HG02623 (cell line): ENCODE results near the gene ANKRD31.
"Not testable (repeated sequence)": the region's sequence is repeated elsewhere in the genome, so short reads cannot be mapped to it uniquely, and the experiment has no call there.

Experiments
- ATAC-seq: cut with Tn5 transposase; IDR thresholded peaks from one replicate; pipeline ENCODE4 v1.9.1; 2021; ENCODE audit warnings: moderate library complexity; ENCODE audit not compliant: unreplicated experiment

ANKRD31 gene

DNA sequence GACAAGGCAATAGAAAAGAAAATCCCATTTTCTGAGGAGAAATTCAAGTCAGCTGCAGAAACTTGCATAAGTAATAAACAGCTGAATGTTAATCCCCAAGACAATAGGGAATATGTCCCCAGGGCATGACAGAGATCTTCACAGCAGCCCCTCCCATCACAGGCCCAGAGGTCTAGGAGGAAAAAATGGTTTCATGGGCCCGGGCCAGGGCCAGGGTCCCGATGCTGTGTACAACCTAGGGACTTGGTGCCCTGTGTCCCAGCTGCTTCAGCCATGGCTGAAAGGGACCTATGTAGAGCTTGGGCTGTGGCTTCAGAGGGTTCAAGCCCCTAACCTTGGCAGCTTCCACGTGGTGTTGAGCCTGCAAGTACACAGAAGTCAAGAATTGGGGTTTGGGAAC lies 75.2 kb downstream of the ANKRD31 start:
- not testable (repeated sequence) for ATAC-seq

DNA sequence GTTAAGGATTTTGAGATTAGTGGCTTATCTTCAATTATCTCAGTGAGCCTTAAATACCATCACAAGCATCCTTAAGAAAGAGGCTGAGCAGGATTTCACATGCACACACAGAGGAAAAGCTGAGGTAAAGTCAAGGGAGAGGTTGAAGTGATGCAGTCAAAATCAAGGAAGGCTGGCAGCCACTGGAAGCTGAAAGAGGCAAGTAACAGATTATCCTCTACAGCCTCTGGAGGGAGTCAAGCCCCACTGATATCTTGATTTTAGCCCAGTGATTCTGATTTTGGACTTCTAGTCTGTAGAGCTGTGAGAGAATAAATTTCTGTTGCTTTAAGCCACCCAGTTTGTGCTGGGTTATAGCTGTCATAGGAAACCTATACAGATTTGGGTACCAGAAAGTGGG lies 80.1 kb downstream of the ANKRD31 start:
- ATAC-seq, result no peak

DNA sequence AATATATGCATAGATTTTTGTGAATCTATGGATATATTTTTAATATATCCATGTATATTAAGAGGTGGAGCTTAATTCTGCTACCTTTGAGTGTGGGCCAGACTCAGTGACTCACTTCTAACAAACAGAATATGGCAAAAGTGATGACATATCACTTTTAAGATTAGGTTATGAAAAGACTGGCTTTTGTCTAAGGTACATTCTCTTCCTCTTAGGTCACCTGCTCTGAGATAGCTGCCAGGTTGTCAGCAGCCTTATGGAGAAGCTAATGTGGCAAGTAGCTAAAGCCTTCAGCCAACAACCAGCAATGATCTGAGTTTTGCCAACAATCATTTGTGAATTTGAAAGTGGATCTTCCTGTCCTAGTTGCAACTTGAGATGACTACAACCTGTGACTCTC lies 83.8 kb downstream of the ANKRD31 start:
- ATAC-seq, result no peak

DNA sequence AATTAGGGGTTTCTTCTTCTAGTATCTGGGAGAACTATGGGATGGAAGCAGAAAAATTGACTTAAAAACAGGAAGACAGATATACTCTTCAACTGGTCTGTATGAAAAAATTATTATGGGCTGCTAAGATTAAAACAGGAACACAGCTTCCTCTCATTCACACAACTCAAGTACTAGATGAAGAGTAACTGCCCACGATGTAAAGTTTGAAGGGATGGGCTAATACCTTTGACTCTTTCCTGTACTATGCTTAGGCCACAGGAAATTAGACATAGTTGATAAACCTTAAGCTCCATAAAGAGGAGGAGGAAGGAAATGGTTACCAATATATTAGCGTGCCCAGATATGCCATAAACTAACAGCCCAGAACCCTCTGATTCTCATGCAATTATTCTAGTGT lies 88.6 kb downstream of the ANKRD31 start:
- ATAC-seq, result no peak

DNA sequence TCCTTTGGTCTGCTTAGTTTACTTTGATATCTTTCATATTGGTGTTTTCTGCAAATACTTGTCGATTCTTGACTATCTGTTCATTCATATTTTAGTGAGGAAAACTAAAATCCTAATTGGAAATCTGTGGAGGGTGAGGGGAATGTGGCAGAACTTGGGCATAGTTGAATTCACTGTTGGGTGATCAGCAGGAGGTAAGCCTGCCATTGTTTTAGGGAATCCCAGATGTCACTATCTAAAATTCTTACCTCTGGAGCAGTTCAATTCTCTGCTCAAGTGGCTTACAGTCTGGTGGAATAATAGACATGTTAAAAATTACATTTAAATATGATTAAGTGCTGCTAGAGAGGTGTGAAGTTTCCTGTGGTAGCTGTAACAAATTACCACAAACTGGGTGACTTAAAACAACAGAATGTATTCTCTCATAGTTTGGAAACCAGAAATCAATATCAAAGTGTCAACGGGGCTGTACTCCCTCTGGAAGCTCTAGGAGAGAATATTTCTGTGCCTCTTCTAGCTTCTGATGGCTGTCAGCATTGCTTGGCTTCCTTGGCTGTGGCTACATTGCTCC lies 94.0 kb downstream of the ANKRD31 start:
- no peak for ATAC-seq

DNA sequence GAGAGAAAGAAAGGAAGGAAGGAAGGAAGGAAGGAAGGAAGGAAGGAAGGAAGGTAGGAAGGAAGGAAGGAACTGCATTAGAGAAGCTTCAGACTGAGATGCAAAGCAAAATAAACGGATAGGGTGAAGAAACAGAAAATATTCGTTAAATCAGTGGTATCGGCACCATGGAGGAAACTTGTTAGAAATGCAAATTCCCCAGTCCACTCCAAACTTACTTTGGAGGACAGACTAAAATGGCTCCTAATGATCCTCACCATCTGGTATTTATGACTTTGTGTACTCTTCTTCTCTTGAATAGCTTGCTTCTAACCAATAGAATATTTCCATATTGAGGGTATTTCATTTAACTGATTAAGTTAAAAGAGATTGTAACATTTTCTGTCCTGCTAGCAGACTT lies 96.4 kb downstream of the ANKRD31 start:
- no peak for ATAC-seq

DNA sequence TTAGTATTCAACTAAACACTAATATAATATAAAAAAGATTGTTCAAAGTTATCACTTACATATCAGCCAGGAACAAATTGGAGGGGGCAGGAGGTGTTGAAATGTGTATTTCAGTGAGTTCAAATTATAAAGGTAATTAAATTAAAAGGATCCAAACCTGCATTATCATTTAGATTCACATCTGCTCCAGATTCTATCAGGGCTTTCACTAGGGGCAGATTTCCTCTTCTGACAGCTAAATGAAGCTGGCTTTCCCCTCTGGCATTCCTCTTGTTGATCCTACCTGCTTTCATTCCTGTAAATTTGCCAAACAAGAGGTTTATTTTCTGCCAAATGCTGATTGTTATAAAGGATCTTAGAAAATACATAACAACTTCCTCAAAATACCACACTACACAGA lies 98.0 kb downstream of the ANKRD31 start:
- ATAC-seq, result no peak

DNA sequence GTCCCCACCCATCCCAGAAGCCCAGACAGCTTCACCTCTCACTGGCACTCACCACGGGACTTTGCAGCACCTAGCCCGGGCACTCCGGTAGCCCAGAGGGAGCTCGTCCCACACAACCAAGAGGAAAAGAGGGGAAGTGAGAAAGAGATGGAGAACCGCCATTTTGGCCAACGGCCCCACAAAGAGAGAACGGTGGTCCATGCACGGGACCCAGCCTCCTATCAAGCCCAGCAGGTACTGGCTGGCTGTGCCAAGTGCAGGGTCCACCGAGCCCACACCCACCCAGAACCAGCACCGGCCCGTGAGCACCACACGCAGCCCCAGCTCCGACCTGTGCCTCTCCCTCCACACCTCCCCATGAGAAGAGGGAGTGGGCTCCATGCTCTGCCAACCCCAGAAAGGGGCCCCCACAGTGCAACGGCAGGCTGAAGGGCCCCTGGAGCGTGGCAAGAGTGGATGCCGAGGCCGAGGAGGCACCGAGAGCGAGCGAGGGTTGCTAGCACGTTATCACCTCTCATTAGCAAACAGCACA lies 105.8 kb downstream of the ANKRD31 start:
- no peak for ATAC-seq

DNA sequence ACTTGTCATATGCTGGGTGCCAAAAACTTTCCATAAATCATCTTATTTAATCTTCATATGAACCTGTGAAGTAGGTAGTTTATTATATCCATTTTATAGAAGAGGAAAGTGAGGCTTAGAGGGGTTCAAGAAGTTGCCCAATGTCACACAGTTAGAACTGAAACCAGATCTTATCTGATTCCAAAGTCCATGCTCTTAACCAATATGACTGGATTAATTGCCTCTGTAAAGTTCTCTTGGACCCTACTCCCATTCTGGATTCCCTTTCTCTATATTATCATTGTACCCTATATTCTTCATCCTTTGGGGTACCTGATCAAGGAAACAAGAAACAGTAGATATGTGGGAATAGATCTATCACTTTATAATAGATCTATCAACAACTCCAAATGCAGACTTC lies 119.8 kb downstream of the ANKRD31 start:
- no peak for ATAC-seq

DNA sequence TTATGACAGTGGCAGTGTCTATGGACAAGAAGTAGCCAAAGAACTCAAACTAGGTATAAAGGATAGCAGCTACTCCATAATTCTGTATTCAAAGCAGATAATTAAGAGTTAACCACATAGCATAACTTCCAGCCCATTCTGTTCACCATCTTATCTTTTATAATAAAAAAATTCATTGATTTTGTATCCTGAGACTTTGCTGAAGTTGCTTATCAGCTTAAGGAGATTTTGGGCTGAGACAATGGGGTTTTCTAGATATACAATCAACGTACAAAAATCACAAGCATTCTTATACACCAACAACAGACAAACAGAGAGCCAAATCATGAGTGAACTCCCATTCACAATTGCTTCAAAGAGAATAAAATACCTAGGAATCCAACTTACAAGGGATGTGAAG lies 122.4 kb downstream of the ANKRD31 start:
- ATAC-seq, result not testable (repeated sequence)

DNA sequence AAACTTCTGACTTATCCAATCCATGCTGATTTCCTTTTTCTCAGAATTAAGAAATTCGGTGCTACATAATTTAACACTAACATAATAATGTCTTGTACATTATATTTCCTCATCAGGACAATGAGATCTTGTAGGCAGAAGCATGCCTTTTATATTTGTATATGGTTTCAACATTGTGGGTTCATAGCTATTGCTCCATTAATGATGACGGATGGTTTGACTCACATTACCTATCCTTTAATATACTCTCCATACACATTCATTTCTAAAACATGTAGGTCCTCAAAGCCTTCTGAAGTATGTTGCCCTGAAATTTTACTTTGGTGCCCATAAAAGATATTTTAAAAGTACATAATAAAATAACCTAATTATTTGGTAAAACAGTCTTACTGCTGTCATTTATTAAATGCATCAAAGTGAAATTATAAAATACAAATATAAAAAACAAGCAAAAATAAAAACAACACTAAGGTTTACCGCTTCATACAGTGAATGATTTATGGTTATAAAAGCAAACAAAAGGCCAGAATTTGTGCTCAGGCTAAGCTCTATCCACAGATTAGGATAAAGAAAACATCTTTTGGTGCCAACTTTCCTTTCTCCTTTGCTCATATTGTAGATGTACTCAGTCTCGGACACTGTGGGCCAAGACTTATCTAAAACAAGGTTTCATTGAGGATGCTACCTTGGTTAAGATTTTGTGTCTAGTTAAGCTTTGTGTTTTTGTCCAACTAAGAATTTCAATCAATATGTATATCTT lies 123.1 kb downstream of the ANKRD31 start:
- no peak for ATAC-seq

DNA sequence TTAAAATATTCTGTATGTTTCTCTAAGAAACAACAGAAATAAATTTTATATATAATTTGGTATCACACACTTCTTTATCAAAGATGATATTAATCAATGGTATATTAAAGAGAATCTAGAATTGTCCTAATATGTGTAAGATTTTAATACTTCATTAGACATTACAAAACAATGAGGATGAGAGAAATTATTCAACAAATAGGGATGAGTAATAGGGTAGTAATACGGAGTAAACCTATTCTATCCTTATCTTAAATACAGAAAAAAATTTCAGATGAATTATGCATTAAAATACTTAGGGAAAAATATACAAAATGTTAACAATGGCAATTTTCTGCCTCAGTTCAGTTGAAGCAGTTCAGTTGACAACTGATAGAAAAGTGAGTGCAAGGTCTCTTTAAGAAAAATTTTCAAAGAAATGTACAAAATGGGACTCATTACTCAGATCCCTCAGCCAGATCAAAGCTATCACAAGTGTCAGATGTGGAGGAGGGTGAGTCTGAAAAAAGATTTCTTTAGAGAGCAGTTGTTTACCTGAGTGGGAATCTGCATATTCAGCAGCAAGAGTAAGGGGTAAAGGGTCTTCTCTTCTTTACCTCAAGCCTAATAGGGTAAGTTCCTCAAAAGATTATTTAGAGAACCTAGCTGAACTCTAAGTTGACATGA lies 127.6 kb downstream of the ANKRD31 start:
- ATAC-seq, result no peak

DNA sequence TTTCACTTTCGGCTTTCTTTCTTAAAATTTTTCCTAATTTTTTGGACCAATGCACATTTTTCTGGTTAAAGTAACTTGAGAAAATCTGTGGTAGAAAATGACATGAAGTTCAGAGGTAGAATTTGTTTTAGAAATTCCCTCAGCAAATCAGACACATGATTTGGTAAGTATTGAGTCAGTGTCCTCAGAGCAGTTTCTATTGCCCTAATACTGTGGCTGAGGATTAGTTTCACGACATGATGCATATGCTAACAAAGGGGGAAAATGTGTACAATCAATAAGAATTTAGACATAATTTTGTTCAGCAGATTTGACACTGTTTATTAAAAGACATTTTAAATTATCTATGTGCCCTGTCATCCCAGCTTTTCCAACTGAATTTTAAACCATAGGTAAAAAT lies 128.2 kb downstream of the ANKRD31 start:
- ATAC-seq, result no peak

DNA sequence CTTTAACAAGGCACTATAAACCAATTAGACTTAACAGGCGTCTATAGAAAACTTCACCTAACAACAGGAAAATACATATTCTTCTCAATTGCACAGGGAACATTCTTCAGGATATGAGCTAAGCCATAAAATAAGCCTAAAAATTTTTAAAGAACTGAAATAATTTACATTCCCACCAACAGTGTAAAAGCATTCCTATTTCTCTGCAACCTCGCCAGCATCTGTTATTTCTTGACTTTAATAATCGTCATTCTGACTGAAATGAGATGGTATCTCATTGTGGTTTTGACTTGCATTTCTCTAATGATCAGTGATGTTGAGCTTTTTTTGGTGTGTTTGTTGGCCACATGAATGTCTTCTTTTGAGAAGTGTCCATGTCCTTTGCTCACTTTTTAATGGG lies 140.7 kb downstream of the ANKRD31 start:
- ATAC-seq, result not testable (repeated sequence)

DNA sequence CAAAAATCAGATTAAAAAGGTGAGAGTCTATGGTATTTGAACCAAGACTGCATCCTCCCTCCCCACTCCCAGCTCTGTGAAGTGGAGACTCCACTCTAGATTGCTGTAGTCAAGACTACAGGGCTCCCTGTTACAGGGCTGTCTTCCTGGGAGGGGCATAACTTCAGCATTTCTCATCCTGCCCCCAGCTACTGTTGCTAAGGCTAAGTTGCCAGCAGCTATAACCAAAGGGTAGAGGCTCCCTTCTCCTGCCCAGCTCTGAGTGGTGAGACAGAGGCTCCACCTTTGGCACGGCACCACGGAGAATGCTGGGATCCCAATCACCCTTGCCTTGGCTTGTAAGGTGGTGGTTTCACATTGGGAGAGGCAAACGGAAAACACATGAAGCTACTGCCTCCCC lies 145.1 kb downstream of the ANKRD31 start:
- no peak for ATAC-seq

DNA sequence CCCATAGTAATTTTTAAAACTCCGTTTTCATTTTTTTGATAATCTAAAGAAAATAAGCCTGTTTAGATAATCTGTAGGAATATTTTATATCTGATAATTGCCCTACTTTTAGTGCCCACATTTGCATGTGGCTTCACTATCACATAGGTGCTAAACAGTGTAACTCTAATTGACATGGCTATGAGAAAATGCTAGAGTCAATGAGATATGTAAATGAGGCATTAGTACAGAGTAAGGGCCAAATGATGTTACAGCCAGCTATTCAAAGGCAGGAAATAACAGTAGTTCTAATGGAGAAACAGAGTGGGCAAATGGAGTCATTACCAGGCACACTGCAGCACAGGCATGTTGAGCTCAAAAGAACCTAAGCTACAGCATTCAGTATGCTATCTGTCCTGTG lies 147.0 kb downstream of the ANKRD31 start:
- no peak for ATAC-seq

DNA sequence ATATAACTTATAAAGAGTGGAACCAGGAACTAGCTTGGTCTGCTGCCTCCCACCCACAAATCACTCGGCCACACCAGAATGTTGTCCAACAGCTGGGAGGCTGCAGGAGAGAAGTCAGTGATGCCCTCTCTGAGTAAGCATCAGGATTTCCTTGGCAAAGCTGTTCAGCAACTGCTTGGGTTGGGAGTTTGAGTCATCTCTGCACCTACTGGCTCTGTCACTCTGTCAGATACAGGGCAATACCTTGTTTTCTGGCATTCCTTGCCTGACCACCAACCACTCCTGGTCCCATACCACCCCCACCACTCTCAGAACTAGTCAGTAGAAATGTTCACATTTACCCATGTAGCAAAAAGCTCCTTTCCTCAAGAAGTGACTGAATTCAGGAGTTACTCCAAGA lies 147.5 kb downstream of the ANKRD31 start:
- no peak for ATAC-seq

DNA sequence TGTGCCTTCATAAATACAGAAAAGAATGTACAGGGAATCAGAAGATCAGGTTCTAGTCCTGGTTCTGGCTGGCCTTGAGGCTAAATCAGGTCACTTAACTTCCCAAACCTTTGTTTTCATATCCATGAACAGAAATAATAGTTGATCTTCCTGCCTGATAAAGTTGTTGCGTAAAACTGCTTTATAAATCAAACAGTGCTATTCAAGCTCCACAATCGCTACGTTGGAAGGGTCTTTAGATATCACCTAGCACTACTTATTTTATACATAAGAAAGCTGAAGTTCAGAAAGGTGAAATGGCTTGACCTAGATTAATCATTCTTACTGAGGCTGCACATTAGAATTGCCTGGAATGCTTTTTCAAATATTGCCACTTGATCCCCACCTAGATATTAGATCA lies 148.0 kb downstream of the ANKRD31 start:
- ATAC-seq, result no peak

DNA sequence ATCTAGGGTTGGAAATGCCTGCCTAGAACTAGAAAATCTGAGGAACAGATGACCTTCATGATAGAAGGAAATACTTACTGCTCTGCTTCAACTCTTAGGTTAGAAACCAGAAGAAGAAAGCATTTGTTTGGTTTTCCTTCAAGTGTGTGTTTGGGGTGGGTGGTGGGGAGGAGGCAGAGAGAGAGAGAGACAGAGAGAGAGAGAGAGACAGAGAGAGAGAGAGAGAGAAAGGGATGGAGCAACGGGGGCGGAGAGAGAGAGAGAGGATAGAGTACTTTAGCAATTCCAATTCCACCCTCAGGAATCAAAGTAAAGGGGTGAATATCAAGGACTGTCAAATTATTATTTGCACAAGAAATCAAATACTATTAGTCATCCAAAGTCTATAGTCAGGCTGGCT lies 155.2 kb downstream of the ANKRD31 start:
- ATAC-seq, result no peak

DNA sequence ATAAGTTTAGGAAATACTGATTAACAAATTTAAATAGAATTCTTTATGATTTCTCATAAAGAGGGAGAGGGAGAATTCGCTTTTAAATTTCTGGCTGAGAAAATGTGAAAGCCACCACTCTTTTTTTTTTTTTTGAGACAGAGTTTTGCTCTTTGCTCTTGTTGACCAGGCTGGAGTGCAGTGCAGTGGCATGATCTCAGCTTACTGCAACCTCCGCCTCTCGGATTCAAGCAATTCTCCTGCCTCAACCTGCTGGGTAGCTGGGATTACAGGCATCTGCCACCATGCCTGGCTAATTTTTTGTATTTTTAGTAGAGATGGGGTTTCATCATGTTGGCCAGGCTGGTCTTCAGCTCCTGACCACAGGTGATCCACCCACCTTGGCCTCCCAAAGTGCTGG lies 157.3 kb downstream of the ANKRD31 start:
- not testable (repeated sequence) for ATAC-seq

DNA sequence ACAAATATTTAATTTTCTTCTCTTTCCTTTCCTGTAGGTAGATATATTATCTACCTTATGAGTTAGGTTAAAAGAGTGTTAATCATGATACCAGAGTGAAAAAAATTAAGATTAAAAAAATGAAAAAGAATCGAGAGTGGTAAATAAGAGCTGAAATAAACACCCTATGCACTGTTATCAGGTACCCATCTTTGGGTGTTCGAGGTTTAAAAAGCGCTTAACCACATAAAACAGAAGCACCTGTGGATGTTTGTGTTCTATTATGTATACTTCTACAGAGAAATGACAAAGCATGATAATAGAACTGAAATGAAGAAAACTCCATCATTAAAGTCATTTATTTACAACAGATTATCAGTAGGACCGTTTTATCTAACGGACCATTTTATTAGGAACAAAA lies 158.7 kb downstream of the ANKRD31 start:
- ATAC-seq, result no peak

DNA sequence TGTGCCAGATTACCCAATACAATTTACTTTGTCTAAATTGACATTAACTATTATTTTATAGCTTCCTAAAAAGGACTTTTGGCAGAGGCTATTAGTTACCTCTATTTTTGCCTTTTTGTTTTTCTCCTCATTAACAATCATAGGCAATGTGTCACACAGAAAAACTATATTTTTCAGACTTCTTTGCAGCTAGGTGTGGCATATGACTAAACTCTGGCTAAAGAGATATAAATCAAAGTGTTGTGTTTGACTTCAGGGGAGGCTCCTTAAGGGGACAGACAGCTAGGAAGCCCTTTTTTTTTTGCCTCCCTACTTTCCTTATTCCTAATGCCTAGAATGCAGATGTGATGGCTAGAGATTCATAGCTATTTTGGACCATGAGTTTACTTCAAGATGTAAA lies 164.6 kb downstream of the ANKRD31 start:
- ATAC-seq, result no peak
